ENCODE measurements around the gene IP6K1.

The IP6K1 gene

DNA sequence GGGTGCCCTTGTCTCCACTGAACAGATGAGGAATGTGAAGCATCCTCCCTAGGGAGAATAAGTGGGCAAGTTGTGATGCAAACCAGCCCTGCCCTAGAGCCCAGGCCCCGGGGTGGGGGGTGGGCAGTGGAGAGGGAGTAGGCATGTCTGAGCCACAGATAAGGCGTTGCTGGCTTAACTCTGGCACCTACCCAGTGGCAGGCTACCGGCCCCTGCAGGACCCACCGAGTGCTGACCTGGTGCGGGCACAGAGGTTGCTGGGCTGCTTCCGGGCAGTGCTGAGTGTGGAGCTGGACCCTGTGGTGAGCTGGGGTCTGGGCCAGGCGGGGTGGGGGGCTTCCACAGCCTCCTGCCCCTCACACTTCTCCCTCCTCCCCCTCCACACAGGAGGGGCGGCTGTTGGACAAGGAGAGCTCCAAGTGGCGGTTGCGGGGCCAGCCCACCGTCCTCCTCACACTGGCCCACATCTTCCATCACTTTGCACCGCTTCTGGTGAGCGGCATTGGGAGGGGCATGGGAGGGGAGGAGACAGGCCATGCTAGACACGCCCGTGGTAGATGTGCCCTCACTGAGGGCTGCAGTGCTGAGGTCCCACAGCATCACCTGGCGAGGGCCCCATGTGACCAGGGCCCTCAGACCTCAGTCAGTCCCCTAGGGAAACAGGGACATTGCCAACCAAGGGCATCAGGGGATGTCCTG is 86.9 kb downstream of the IP6K1 start:
- no peak for TF ChIP-seq CTCF (IDR thresholded peaks at IDR 0.05)

- TF ChIP-seq CTCF (IDR thresholded peaks at IDR 0.05): no peak
Measured at GRCh38 chr3:49689046-49689907, 97.1 kb downstream of the IP6K1 start, which contains the start of the genes MST1 and RNF123. Gene MST1 (minus strand): TSS chr3:49689474. CDS start chr3:49688691, 783 bp downstream. Gene RNF123 (plus strand): TSS chr3:49689557. CDS start chr3:49691166, 1,609 bp downstream.

DNA sequence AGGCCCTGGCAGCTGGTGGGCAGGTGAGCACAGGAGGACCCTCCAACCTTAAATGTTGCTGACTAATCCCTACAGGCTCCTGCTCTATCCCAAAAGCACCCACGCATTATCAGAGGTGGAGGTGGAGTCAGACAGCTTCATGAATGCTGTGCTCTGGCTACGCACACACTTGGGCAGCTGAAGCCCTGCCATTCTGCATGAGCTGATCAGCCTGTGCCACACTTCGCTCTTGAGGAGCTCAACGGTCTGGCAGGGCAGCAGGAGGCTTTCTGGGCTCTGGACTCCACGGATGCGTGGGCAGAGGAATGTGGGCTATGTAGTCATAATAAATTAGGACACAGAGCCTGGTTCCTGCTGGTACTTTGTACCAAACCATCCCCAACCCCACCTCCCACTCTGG is 103.2 kb downstream of the IP6K1 start:
- TF ChIP-seq CTCF (IDR thresholded peaks at IDR 0.05): no peak

GRCh38 chr3:49681543-49681942 is 104.8 kb downstream of the IP6K1 start:
- no peak for TF ChIP-seq CTCF (IDR thresholded peaks at IDR 0.05)

DNA sequence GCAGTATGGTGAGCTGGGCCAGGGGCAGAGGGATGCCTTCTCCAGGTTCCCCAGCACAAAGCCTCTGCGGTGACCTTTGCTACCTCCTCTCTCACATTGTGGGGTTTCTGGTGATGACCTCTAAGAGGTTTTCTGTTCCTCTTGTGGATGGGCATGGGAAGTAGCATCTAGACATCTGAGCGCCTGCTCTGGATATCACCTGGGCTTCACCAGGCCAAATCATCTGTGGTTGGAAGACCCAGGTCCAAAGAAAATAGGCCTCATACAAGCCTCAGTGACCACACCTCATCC is 105.2 kb downstream of the IP6K1 start:
- TF ChIP-seq CTCF (IDR thresholded peaks at IDR 0.05): no peak

GRCh38 chr3:49680493-49681231 is 105.7 kb downstream of the IP6K1 start:
- TF ChIP-seq CTCF (IDR thresholded peaks at IDR 0.05): no peak

GRCh38 chr3:49675912-49676311 is 110.4 kb downstream of the IP6K1 start:
- TF ChIP-seq CTCF (IDR thresholded peaks at IDR 0.05): no peak

All from LNCAP (cell line).